ENCODE data around the gene FBN2.

FBN2 gene

GRCh38 chr5:128436749-128437188 is 101.3 kb downstream of the FBN2 start:
- TF ChIP-seq MAX (IDR thresholded peaks at IDR 0.05; ENCODE audit: low read depth, low read length), result no peak
- no peak for TF ChIP-seq CTCF (IDR thresholded peaks at IDR 0.05; ENCODE audit: low read depth, low read length)
- no peak for TF ChIP-seq POLR2A (IDR thresholded peaks at IDR 0.05; ENCODE audit: extremely low read depth, insufficient read length)
- TF ChIP-seq MYC (IDR thresholded peaks at IDR 0.05; ENCODE audit: low read depth, low read length), result no peak
- H3K4me3 ChIP-seq (ENCODE audit: low read depth, low read length), result no peak overlapping the region
- DNase-seq (ENCODE audit: low read depth), result no peak

GRCh38 chr5:128435861-128436260 is 102.2 kb downstream of the FBN2 start:
- no peak for TF ChIP-seq POLR2A (IDR thresholded peaks at IDR 0.05; ENCODE audit: extremely low read depth, insufficient read length)
- no peak for TF ChIP-seq CTCF (IDR thresholded peaks at IDR 0.05; ENCODE audit: low read depth, low read length)
- TF ChIP-seq MAX (IDR thresholded peaks at IDR 0.05; ENCODE audit: low read depth, low read length), result no peak
- TF ChIP-seq MYC (IDR thresholded peaks at IDR 0.05; ENCODE audit: low read depth, low read length), result no peak
- H3K4me3 ChIP-seq (ENCODE audit: low read depth, low read length), result no peak overlapping the region
- no peak for DNase-seq (ENCODE audit: low read depth)

GRCh38 chr5:128434993-128435392 is 103.1 kb downstream of the FBN2 start:
- TF ChIP-seq MYC (IDR thresholded peaks at IDR 0.05; ENCODE audit: low read depth, low read length), result no peak
- no peak for TF ChIP-seq MAX (IDR thresholded peaks at IDR 0.05; ENCODE audit: low read depth, low read length)
- H3K4me3 ChIP-seq (ENCODE audit: low read depth, low read length), result no peak overlapping the region

GRCh38 chr5:128432913-128433440 is 105.1 kb downstream of the FBN2 start:
- no peak overlapping the region for H3K4me3 ChIP-seq (ENCODE audit: low read depth, low read length)
- no peak for TF ChIP-seq CTCF (IDR thresholded peaks at IDR 0.05; ENCODE audit: low read depth, low read length)
- no peak for TF ChIP-seq MAX (IDR thresholded peaks at IDR 0.05; ENCODE audit: low read depth, low read length)
- no peak for TF ChIP-seq POLR2A (IDR thresholded peaks at IDR 0.05; ENCODE audit: extremely low read depth, insufficient read length)
- TF ChIP-seq MYC (IDR thresholded peaks at IDR 0.05; ENCODE audit: low read depth, low read length), result no peak
- no peak for DNase-seq (ENCODE audit: low read depth)

More at GRCh38 chr5:128434993-128435392, 103.1 kb downstream of the FBN2 start:
- no peak for DNase-seq (ENCODE audit: low read depth)

GRCh38 chr5:128427921-128428320 is 110.1 kb downstream of the FBN2 start:
- no peak overlapping the region for H3K4me3 ChIP-seq (ENCODE audit: low read depth, low read length)
- DNase-seq (ENCODE audit: low read depth), result no peak
- no peak for TF ChIP-seq CTCF (IDR thresholded peaks at IDR 0.05; ENCODE audit: low read depth, low read length)
- TF ChIP-seq POLR2A (IDR thresholded peaks at IDR 0.05; ENCODE audit: extremely low read depth, insufficient read length), result no peak
- no peak for TF ChIP-seq MYC (IDR thresholded peaks at IDR 0.05; ENCODE audit: low read depth, low read length)
- TF ChIP-seq MAX (IDR thresholded peaks at IDR 0.05; ENCODE audit: low read depth, low read length), result no peak

GRCh38 chr5:128426090-128426534 is 111.9 kb downstream of the FBN2 start:
- no peak overlapping the region for H3K4me3 ChIP-seq (ENCODE audit: low read depth, low read length)
- no peak for DNase-seq (ENCODE audit: low read depth)
- TF ChIP-seq MYC (IDR thresholded peaks at IDR 0.05; ENCODE audit: low read depth, low read length), result no peak
- no peak for TF ChIP-seq MAX (IDR thresholded peaks at IDR 0.05; ENCODE audit: low read depth, low read length)
- no peak for TF ChIP-seq POLR2A (IDR thresholded peaks at IDR 0.05; ENCODE audit: extremely low read depth, insufficient read length)
- TF ChIP-seq CTCF (IDR thresholded peaks at IDR 0.05; ENCODE audit: low read depth, low read length), result no peak
